GM19468 (cell line): ENCODE data around the gene CTIF.

Source experiments
- ATAC-seq: cut with Tn5 transposase; IDR thresholded peaks from one replicate; pipeline ENCODE4 v1.9.1; 2021; ENCODE audit warnings: mild to moderate bottlenecking, moderate library complexity, moderate number of reproducible peaks; ENCODE audit not compliant: unreplicated experiment; ENCODE audit errors: extremely low read depth

Gene CTIF

GRCh38 chr18:48531908-48532307 is 6.9 kb upstream of the CTIF start:
- no peak for ATAC-seq

GRCh38 chr18:48533340-48534070 is 5.3 kb upstream of the CTIF start:
- no peak for ATAC-seq

GRCh38 chr18:48534364-48534763 is 4.5 kb upstream of the CTIF start:
- no peak for ATAC-seq

GRCh38 chr18:48535956-48536355 is 2.9 kb upstream of the CTIF start:
- no peak for ATAC-seq

- ATAC-seq: no peak
Observed at GRCh38 chr18:48536516-48536915, 2.3 kb upstream of the CTIF start.

GRCh38 chr18:48539406-48540250 is 797 bp downstream of the CTIF start:
- no peak for ATAC-seq

GRCh38 chr18:48540251-48541025 is 1.6 kb downstream of the CTIF start:
- ATAC-seq: no peak

- no peak for ATAC-seq
Observed at GRCh38 chr18:48541026-48541746, 2.4 kb downstream of the CTIF start.

- ATAC-seq: no peak
Observed at GRCh38 chr18:48541747-48542400, 3.0 kb downstream of the CTIF start.

GRCh38 chr18:48542513-48543181 is 3.8 kb downstream of the CTIF start:
- ATAC-seq: no peak

- ATAC-seq: no peak
Observed at GRCh38 chr18:48543228-48543627, 4.4 kb downstream of the CTIF start.

- ATAC-seq: no peak
Observed at GRCh38 chr18:48544116-48544515, 5.3 kb downstream of the CTIF start.

GRCh38 chr18:48544661-48545415 is 6.0 kb downstream of the CTIF start:
- ATAC-seq: no peak

- no peak for ATAC-seq
Observed at GRCh38 chr18:48545757-48546321, 7.0 kb downstream of the CTIF start.

GRCh38 chr18:48546396-48546795 is 7.6 kb downstream of the CTIF start:
- ATAC-seq: no peak

- no peak for ATAC-seq
Observed at GRCh38 chr18:48547531-48547981, 8.7 kb downstream of the CTIF start.

- no peak for ATAC-seq
Observed at GRCh38 chr18:48548011-48548771, 9.4 kb downstream of the CTIF start.
